ENCODE results near the gene EMB. TPM values are rescaled to one million over a fixed set of nuclear protein-coding genes. Genes with fewer than 3 reads are reported as not detected.
A peak's percentile ranks its signal among the peaks of the same experiment; 100 is the strongest.
"Not testable (repeated sequence)": the region's sequence is repeated elsewhere in the genome, so short reads cannot be mapped to it uniquely, and the experiment has no call there.

EMB gene
- total and polyA plus RNA-seq, 9 of the 15 experiments (the other 6 are each of a cell fraction or from before 2014, with no cell fraction given): 0.31 TPM; not detected in 8

DNA sequence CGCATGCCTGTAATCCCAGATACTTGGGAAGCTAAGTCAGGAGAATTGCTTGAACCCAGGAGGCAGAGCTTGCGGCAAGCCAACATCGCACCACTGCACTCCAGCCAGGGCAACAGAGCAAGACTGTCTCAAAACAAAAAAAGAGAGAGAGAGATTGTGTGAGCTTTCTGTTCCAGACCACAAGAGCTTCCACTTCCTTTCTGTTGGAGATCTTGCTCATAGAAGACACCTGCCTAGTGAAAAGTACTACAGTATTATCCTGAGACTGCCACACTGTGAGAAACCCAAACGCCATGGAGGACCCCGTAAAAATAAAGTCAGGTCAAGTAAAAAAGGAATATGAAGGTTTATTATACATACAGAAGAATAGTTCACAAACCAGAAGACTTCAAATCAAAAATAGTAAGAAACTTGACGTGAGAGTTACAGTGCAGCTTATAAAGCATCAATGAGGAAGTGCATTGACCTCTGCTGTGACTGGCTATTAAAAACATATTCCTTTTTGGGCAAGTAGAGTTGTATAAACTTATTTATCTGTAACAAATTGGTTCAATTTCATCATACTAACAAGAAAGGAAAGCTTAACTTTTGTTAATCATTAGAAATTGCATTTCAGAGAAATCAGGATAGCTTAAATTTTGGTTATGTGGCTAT, 4.3 kb upstream of the EMB start:
- ATAC-seq (no peak), DNase-seq (ENCODE audit: extremely low read depth in 1 of 4, low spot score in 3 of 4) (no peak), FAIRE-seq (no peak)
- Histone ChIP-seq H3K4me2 (ENCODE audit: insufficient read depth, low read length) (no peak overlapping the region), H3K4me3 (no peak overlapping the region), H4K20me1 (replicated peaks; ENCODE audit: control insufficient read depth, insufficient read depth, low read length) (no peaks in the 10 kb centered on the region), H2AFZ (ENCODE audit: low read depth, low read length) (no peak overlapping the region), H3K27me3 (ENCODE audit: control insufficient read depth in 2 of 2, insufficient read depth in 2 of 2, low read length in 2 of 2) (no peaks in the 10 kb centered on the region), H3K9me3 (replicated peaks; ENCODE audit: control insufficient read depth, insufficient read depth, low read depth, low read length) (no peaks in the 10 kb centered on the region; the same call in 1 of the 2 replicates), H3K9ac (ENCODE audit: insufficient read depth in 1 of 2, low read depth in 2 of 2, low read length in 2 of 2) (no peak overlapping the region), H3K79me2 (ENCODE audit: control insufficient read depth, insufficient read depth, low read length) (no peaks in the 10 kb centered on the region), H3K9me1 (ENCODE audit: control insufficient read depth, insufficient read depth, low read length) (no peaks in the 10 kb centered on the region), H3K36me3 (ENCODE audit: control insufficient read depth, insufficient read depth, low read length) (no peaks in the 10 kb centered on the region), H3K4me1 (replicated peaks in 1 of 2; ENCODE audit: control insufficient read depth in 2 of 2, insufficient read depth in 2 of 2, low read length in 2 of 2) (no peaks in the 10 kb centered on the region), H3K27ac (ENCODE audit: extremely low read depth, low read depth, low read length) (no peak overlapping the region)
- intact Hi-C loops (cut with micrococcal nuclease) (no loop called here), in situ Hi-C loops (cut with MboI) (no loop called here)
- POLR2A ChIA-PET: interaction anchor here (0.5 kb wide), 1 partner anchor 15 kb away, joined by 3 read pairs; no protein-coding TSS in a partner anchor
- CTCF ChIA-PET (ENCODE audit: low intra/inter-chr PET ratio): no interaction called here
- 0% methylated on average over 6 of the region's 6 CpGs for WGBS (ENCODE audit: insufficient coverage, low coverage, missing lambda C conversion rate)
- no peak for TF ChIP-seq NONO (IDR thresholded peaks at IDR 0.05; ENCODE audit: low read depth in 2 of 2, low read length in 1 of 2)
- BruUV-seq (replicated peaks): no TSS peak

DNA sequence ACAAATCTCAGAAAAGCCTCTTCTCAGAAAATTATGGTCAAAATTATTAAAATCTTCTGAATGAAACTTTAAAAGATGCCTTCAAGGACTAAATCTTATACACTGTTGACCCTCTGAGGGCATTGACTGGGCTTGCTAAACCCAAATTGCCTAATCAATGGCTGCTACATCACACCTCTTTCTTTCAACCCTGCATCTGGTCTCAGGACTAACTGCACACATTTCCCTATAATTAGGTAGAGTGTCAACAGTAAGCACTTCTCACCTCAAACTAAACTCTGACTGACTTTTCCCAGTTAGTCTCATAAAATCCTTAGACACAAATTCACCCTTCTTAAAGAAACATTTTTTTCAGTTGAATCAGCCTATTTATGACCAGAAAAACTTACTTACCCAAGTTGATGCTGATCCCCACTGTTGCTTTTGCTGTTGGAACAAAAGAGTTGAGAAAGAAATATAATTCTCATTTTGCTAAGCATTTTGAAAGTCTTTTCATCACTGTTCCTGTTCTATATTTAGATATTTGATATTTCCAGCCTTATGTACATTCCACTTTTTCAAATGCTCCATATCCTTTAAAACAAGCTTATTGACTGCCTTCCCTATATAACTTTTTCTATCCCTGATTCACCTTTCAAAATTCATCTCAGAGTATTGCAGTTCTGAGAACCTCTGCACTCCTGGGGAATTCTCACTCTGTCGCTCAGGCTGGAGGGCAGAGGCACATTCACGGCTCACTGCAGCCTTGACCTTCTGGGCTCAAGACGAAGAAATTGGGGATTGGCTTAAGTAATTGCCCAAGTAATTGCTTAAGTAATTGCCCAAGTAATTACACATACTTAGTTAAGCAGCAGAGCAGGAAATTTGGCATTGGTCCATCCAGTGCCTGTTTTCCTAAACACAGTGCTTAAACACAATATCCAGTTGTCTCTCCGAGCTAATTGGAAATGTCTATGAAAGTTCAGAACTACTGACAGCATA, 1.8 kb upstream of the EMB start:
- BruUV-seq (replicated peaks); intact Hi-C loops (cut with micrococcal nuclease); H3K27ac ChIP-seq (ENCODE audit: extremely low read depth, low read depth, low read length); H3K79me2 ChIP-seq (ENCODE audit: control insufficient read depth, insufficient read depth, low read length); H4K20me1 ChIP-seq (replicated peaks; ENCODE audit: control insufficient read depth, insufficient read depth, low read length); H3K9me3 ChIP-seq (replicated peaks; ENCODE audit: control insufficient read depth, insufficient read depth, low read depth, low read length); H3K4me2 ChIP-seq (ENCODE audit: insufficient read depth, low read length); POLR2A ChIA-PET; CTCF ChIA-PET (ENCODE audit: low intra/inter-chr PET ratio); H3K4me1 ChIP-seq (replicated peaks in 1 of 2; ENCODE audit: control insufficient read depth in 2 of 2, insufficient read depth in 2 of 2, low read length in 2 of 2); H3K4me3 ChIP-seq; H3K9ac ChIP-seq (ENCODE audit: insufficient read depth in 1 of 2, low read depth in 2 of 2, low read length in 2 of 2); ATAC-seq; in situ Hi-C loops (cut with MboI); H3K36me3 ChIP-seq (ENCODE audit: control insufficient read depth, insufficient read depth, low read length); H3K27me3 ChIP-seq (ENCODE audit: control insufficient read depth in 2 of 2, insufficient read depth in 2 of 2, low read length in 2 of 2); H2AFZ ChIP-seq (ENCODE audit: low read depth, low read length); H3K9me1 ChIP-seq (ENCODE audit: control insufficient read depth, insufficient read depth, low read length); DNase-seq (ENCODE audit: extremely low read depth in 1 of 4, low spot score in 3 of 4): not testable (repeated sequence)
- WGBS (ENCODE audit: insufficient coverage, low coverage, missing lambda C conversion rate): 0% methylated on average over 2 of the region's 4 CpGs
- peak; percentile 6 for FAIRE-seq

Data from K562 (cell line).